ENCODE measurements around the gene HES7.

HES7 gene

GRCh38 chr17:8155231-8155995 is 31.5 kb upstream of the HES7 start:
- no peak for DNase-seq

- no peak for DNase-seq
Observed at GRCh38 chr17:8154608-8155155, 30.8 kb upstream of the HES7 start.

- peak; percentile 94 for DNase-seq
Observed at GRCh38 chr17:8153957-8154607, 30.2 kb upstream of the HES7 start.

GRCh38 chr17:8153525-8153956 is 29.6 kb upstream of the HES7 start:
- no peak for DNase-seq

- DNase-seq: no peak
Observed at GRCh38 chr17:8153031-8153451, 29.1 kb upstream of the HES7 start.

- peak; percentile 91 for DNase-seq
Observed at GRCh38 chr17:8152112-8152775, 28.3 kb upstream of the HES7 start, which contains the start of gene PER1. PER1 (minus strand) TSS chr17:8152404; CDS start chr17:8150706, 1,698 bp downstream.

GRCh38 chr17:8151641-8152111 is 27.8 kb upstream of the HES7 start:
- no peak for DNase-seq

GRCh38 chr17:8151120-8151640 is 27.3 kb upstream of the HES7 start:
- peak; percentile 88 for DNase-seq

GRCh38 chr17:8150194-8151119 is 26.6 kb upstream of the HES7 start:
- DNase-seq: no peak

GRCh38 chr17:8149419-8150193 is 25.7 kb upstream of the HES7 start:
- no peak for DNase-seq

GRCh38 chr17:8148560-8148959 is 24.7 kb upstream of the HES7 start:
- DNase-seq: no peak

GRCh38 chr17:8147805-8148404 is 24.0 kb upstream of the HES7 start:
- no peak for DNase-seq

- DNase-seq: no peak
Observed at GRCh38 chr17:8147141-8147804, 23.4 kb upstream of the HES7 start.

- no peak for DNase-seq
Observed at GRCh38 chr17:8146381-8147140, 22.7 kb upstream of the HES7 start.

- no peak for DNase-seq
Observed at GRCh38 chr17:8145811-8146210, 21.9 kb upstream of the HES7 start.

- DNase-seq: no peak
Observed at GRCh38 chr17:8144401-8145231, 20.7 kb upstream of the HES7 start.

- no peak for DNase-seq
Observed at GRCh38 chr17:8143581-8144400, 19.9 kb upstream of the HES7 start.
